A549 treated with GW870086 at 1 μM for 4 hours (cell line): Measurements from ENCODE around the gene MMP11. TPM values are rescaled to one million over a fixed set of nuclear protein-coding genes. Genes with fewer than 3 reads are reported as not detected.

ENCODE experiments used
- total RNA-seq: library from RNA; stranded (reverse); fragments of 200-300 nt; extraction: Qiagen RNA extraction; gene quantifications from 5 replicates; pipeline ENCODE4 v1.2.3, GENCODE V29; 2022; ENCODE audit warnings: low read depth

MMP11 gene, protein sequence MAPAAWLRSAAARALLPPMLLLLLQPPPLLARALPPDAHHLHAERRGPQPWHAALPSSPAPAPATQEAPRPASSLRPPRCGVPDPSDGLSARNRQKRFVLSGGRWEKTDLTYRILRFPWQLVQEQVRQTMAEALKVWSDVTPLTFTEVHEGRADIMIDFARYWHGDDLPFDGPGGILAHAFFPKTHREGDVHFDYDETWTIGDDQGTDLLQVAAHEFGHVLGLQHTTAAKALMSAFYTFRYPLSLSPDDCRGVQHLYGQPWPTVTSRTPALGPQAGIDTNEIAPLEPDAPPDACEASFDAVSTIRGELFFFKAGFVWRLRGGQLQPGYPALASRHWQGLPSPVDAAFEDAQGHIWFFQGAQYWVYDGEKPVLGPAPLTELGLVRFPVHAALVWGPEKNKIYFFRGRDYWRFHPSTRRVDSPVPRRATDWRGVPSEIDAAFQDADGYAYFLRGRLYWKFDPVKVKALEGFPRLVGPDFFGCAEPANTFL
- 0.21 to 0.50 TPM (median 0.36 TPM) in 5 replicates for total RNA-seq

DNA sequence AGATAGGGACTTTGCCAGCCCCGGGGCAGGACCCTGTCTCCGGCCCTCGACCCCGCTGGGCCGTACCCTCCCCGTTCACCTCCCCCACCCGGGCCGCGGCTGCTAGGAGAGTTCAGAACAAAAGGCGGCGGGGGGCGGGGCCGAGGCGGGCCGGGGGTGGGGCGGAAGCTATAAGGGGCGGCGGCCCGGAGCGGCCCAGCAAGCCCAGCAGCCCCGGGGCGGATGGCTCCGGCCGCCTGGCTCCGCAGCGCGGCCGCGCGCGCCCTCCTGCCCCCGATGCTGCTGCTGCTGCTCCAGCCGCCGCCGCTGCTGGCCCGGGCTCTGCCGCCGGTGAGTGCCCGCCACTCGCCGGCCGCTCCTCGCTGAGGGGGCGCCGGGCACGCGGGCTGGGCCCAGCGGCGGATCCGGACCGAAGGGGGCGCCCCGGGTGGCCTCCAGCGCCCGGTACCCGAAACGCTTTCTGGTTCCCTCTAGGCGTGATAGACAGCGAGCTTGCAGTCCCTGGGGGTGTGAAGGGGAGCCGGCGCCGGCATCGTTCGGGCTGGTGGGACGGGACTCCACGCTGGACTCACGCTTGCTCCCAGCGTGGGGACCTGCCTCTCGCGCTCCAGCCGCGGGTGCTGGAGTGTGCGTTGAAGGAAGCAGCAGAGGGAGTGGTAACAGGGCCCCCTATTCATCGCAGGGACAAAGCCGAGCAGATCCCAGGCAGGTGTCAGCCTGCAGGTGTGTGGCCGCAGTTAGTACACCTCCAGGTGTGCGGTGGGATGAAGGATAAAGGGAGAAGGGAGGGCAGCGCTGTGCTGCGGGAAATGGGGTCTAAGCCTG lies at the start of gene MMP11:
TSS of gene MMP11 (plus strand) at position 201 of the 825 bp plus-strand sequence. CDS start at position 223, 22 bp downstream.

DNA sequence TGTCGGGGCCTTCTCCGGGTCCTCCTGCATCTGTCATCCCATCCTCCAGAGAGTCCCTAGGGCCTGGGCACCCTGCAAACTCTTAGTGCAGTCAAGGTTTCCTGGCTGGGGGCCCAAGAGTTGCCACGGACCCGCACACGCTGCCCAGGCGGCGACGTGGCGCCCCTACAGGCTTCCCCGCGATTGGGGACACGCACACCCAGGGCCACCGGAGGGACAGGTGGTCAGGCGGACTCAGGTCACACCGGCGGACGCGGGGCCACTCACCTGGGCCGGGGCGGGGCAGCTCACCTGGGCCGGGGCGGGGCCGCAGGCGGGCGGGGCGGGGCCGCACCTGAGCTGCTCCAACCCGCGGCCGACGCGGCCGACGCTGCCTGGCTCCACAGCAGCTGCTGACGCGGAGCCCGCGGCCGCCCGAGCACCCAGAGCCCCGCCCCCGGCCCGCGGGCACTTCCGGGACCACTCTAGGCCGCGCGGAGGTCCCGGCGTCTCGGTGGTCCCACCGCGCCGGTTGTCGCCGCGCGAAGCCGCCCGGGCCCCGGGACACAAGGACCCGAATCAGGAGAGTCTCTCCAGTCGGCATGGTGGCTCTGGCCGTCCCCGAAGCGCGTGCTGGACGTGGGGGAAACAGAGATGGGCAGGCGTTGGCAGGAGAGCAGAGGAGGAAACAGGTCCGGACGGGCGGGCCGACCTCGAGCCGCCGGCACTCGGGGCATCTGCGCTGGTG lies 21.8 kb upstream of the MMP11 start, which contains the start of gene ZNF70:
TSS of gene ZNF70 (minus strand) at position 399 of the 727 bp plus-strand sequence. CDS start 5,972 bp downstream, outside the sequence.

DNA sequence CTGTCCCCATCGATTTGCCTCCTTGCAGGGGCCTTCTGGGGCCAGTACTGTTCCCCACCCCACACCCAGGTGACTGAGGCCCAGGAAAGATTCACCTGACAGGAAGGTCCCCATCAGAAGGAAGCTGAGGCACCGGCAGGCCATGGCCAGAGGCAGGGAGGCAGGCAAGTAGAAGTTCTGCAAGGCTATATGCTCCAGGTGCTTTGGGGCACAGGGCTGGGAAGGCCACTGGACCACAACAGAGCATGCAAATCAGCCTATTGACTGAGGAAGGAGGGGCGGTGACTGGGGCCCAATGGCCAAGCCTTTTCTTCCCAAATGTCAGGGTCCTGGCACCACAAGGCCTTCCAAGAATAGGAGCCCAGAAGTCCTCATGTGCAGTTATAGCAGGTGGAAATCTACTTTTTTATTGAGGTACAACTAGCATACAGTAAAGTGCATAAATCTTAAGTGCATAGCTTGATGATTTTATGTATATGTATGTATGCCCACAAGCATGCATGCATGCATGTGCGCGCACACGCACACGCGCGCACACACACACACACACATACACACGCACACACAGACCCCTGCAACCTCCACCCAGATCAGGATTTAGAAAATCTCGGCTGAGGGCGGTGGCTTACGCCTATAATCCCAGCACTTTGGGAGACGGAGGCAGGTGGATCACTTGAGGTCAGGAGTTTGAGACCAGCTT lies 18.3 kb upstream of the MMP11 start, which contains the start of gene VPREB3:
TSS of gene VPREB3 (minus strand) at position 206 of the 700 bp plus-strand sequence. CDS start at position 144, 62 bp downstream.

DNA sequence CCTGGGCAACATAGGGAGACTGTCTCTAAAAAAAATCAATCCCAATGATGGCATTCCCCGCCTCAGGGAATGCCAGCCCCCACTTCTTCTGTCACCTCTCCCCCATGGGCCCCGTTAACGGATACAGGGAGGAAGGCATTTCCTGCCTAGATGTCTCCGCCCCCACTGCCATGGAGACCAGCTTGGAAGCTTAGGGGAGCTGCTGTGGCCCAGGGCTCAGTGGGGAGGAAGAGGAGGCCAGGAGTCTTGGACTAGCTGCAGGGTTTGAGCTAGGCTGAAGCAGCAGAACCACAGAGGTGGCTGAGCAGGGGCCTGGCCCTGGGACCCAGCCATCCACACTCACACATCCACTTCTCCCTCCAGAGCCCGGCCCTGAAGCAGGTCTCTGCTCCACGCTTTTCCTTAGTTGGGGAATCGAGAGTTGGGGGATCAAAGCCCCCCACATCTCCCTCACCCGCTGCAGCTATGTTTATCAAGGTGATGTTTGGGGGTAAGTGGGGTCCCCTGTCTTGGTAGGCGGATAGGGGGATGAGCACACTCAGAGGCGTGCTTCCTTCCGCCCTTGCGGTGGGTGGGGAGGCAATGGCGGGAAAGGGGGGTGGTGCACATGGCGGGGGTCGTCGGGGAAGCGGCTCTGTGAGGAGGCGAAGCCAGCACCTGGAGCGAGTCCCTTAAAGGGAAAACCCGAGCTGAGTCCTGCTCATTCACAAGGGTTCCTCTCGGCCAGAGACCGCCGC lies 9.6 kb upstream of the MMP11 start, which contains the start of gene C22orf15:
TSS of gene C22orf15 (plus strand) at position 149 of the 737 bp plus-strand sequence. CDS start at position 466, 317 bp downstream.

DNA sequence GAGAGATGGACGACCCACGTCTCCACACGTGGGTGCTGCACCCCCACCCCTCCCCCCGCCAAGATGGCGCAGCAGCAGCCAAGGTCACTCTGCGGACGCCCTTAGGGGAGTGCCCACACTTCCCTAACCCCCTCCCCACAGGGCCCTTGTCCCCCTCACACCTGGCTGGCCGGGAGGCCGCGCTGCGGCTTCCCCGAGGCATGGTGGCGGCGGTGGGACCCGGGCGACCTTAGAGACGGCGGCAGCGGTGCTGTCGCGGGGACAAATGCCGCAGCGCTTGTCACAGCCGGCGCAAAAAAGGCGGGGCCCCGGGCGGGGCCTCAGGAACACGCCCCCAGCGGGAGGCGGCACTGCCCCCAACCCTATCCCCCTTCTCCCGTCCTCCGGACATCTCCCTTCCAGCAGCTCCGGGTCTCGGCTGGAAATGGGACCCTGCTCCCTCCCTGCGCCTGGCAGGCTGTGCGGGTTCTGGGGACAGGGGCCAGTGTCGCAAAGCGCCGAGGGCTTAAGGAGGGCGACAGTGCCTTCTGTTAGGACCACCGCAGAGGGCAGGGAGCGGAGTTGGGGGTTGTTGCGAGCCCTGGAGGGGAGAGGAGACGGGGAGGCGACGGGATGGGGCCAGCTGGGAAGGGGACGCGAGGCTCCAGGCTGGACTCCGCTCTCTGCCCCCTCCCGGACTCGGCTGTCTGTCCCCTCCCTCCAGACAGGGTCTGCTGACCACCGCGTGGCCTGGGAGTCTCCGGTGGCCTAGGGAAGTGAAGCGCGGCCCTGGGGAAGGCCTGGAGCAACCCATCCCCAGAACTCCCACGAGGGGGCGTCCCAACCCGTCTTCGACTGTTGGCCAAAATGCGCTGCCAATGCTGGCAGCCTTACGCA lies 4.7 kb upstream of the MMP11 start, which contains the start of gene CHCHD10:
TSS of gene CHCHD10 (minus strand) at position 300 of the 876 bp plus-strand sequence. CDS start at position 202, 98 bp downstream.

DNA sequence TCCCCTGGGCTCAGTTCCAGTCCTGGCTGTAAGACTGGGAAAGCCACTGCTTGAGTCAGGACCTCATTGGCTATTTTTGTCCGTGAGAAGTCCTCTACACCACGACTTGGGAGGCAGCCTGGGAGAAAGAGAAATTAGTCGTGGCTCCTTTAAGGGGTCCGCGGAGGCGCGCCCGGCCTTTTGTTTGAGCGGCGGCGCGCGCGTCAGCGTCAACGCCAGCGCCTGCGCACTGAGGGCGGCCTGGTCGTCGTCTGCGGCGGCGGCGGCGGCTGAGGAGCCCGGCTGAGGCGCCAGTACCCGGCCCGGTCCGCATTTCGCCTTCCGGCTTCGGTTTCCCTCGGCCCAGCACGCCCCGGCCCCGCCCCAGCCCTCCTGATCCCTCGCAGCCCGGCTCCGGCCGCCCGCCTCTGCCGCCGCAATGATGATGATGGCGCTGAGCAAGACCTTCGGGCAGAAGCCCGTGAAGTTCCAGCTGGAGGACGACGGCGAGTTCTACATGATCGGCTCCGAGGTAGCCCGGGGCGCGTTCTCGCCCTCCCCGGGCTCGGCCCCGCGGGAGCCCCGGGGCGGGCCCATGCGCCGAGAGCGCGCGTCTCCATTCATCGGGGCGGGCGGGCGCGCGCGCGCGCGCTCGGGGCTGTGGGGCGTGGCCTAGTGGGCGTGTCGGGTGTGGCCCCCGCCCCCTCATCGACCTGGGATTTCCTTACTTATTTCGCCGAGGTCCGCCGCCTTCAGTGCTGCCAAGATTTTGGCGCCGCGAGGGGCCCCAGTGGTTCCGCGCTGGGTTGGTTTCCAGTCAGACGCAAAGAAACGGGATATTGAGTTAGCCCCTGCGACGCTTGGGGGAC lies 14.3 kb downstream of the MMP11 start, which contains the start of gene SMARCB1:
TSS of gene SMARCB1 (plus strand) at position 215 of the 848 bp plus-strand sequence. CDS start at position 419, 204 bp downstream.

Other genes starting within 250 kb of the MMP11 start
- gene IGLL1, start 192.6 kb upstream of the MMP11 start, total RNA-seq, result not detected in 5 replicates
- 0.16 to 0.36 TPM (median 0.21 TPM) in 4 of 5 replicates, not detected in the other for gene DRICH1, start 140.5 kb upstream of the MMP11 start, total RNA-seq
- not detected in 5 replicates for gene RGL4, start 81.8 kb upstream of the MMP11 start, total RNA-seq
- gene ZNF70, start 21.7 kb upstream of the MMP11 start, total RNA-seq, result 0.71 to 1.2 TPM (median 0.95 TPM) in 5 replicates
- 0.58 to 1.2 TPM (median 0.68 TPM) in 4 of 5 replicates, not detected in the other for gene VPREB3, start 18.4 kb upstream of the MMP11 start, total RNA-seq
- gene C22orf15, start 9.9 kb upstream of the MMP11 start, total RNA-seq, result not detected in 5 replicates
- 88.7 to 210 TPM (median 182 TPM) in 5 replicates for gene CHCHD10, start 4.9 kb upstream of the MMP11 start, total RNA-seq
- gene SMARCB1, start 14.1 kb downstream of the MMP11 start, total RNA-seq, result 44.9 to 52.5 TPM (median 49.9 TPM) in 5 replicates
- gene DERL3, start 66.2 kb downstream of the MMP11 start, total RNA-seq, result 0.23 to 0.60 TPM (median 0.38 TPM) in 5 replicates
- gene SLC2A11, start 85.0 kb downstream of the MMP11 start, total RNA-seq, result 8.0 to 10.4 TPM (median 8.7 TPM) in 5 replicates
- 566 to 943 TPM (median 912 TPM) in 5 replicates for gene MIF, start 121.5 kb downstream of the MMP11 start, total RNA-seq
- gene GSTT2B, start 188.3 kb downstream of the MMP11 start, total RNA-seq, result 0.26 to 0.54 TPM (median 0.37 TPM) in 4 of 5 replicates, not detected in the other
- gene DDTL, start 194.0 kb downstream of the MMP11 start, total RNA-seq, result 1.1 to 2.2 TPM (median 1.7 TPM) in 5 replicates
- 129 to 161 TPM (median 156 TPM) in 5 replicates for gene DDT, start 201.6 kb downstream of the MMP11 start, total RNA-seq
- gene GSTT2, start 207.3 kb downstream of the MMP11 start, total RNA-seq, result 0.29 TPM in 1 of 5 replicates, not detected in the others
- not detected in 5 replicates for gene GSTT4, start 232.6 kb downstream of the MMP11 start, total RNA-seq
- gene CABIN1, start 238.5 kb downstream of the MMP11 start, total RNA-seq, result 25.5 to 32.6 TPM (median 31.7 TPM) in 5 replicates